HG03108 (cell line): ENCODE results near the gene SMIM44.

ENCODE experiments used
- ATAC-seq: cut with Tn5 transposase; IDR thresholded peaks from one replicate; pipeline ENCODE4 v1.9.1; 2021; ENCODE audit warnings: moderate library complexity; ENCODE audit not compliant: unreplicated experiment

SMIM44 gene

GRCh38 chr19:3478409-3479176, 4.6 kb downstream of the SMIM44 start:
- no peak for ATAC-seq

DNA sequence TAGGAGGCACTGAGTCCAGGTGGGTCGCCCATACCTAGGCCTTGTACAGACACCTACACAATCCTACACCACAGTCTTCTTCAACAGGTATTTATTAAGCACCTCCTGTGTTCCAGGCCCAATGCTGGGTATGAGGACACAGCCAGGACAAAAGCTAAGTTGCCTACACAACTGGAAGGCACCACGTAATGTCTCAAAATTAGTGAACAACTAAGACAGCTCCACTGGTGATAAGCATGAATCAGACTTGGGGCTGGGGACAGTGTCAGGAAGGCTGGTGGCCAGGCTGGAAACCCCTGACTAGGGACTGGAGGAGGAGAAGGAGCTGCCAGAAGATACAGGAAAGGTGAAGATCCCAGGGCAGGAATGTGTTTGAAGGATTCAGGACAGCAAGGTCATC, 5.3 kb downstream of the SMIM44 start:
- ATAC-seq, result no peak

DNA sequence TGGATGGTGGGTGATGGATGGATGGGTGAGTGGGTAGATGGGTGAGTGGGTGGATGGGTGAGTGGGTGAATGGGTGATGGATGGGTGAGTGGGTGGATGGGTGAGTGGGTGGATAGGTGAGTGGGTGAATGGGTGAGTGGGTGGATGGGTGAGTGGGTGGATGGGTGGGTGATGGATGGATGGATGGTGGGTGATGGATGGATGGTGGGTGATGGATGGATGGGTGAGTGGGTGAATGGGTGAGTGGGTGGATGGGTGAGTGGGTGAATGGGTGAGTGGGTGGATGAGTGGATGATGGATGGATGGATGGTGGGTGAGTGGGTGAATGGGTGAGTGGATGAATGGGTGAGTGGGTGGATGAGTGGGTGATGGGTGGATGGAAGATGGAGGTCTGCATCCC, 5.7 kb downstream of the SMIM44 start:
- ATAC-seq, result no peak

GRCh38 chr19:3476830-3477229, 6.4 kb downstream of the SMIM44 start:
- ATAC-seq, result no peak

- ATAC-seq, result no peak
Measured at GRCh38 chr19:3475449-3475848, 7.8 kb downstream of the SMIM44 start.

DNA sequence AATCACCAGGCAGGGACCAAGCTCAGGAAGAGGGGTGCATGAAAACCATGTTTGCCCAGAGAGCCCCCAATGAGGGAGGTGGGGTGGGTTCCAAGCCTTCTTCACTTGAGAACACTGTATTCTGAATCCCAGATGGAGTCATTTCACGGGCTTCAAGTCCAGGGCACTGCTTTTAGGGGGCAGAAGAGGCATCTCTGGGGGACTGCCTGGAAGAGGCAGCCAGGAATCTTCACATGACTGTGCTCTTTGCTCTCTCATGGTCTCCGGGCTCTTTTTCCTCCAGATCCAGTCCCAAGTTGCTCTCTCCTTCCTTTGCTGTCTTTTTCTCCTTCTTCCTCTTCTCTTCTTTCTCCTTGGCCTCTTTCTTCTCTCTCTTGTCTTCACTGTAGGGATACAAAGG, 8.6 kb downstream of the SMIM44 start:
- no peak for ATAC-seq

DNA sequence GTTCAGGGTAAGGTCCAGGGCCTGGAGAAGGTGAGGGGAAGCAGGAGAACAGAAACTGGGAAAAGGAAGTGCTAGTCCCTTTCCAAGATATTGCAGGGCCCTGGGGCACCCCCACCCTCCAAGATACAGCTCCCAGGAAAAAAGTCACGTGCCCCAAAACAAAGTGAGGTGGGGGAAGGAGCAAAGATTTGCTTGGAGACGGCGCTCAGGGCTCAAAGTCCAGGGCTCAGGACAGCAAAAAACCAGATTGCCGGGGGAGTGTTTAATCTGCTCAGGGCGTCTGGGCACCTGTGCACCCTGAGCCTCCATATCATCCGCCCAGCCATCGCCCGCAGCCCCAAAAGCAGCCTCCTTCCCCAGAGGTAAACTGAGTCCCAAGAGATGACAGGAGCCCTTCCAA, 9.2 kb downstream of the SMIM44 start:
- no peak for ATAC-seq

DNA sequence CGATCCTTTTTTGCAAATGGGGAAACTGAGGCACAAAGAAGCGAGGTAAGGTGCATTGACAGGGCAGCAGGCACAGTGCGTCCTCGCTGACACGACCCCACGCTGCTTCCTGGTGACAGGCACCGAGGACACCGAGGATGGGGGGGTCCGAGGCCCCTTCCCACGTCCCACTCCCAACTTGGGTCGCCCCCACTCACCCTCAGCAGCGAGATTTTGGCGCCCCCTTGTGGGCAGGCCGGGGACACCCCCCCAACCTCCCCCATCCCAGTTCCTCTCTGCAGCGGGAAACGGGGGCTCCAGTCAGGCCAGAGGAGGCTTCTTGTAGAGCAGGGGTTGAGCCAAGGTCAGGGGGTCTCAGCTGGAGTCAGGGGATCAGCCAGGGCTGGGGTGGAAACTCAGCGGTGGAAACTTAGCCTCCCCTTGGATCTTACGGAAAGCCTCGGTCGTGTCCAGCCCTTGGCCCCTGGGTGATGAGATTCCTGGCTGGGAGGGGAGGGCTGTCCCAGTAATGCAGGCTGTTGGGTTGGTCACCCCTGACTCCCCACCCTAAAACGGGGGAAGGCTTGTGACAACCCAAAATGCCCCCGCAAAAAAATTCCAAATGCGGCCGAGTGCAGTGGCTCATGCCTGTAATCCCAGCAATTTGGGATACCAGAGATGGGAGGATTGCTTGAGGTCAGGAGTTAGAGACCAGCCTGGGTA, 11.1 kb downstream of the SMIM44 start:
- no peak for ATAC-seq

DNA sequence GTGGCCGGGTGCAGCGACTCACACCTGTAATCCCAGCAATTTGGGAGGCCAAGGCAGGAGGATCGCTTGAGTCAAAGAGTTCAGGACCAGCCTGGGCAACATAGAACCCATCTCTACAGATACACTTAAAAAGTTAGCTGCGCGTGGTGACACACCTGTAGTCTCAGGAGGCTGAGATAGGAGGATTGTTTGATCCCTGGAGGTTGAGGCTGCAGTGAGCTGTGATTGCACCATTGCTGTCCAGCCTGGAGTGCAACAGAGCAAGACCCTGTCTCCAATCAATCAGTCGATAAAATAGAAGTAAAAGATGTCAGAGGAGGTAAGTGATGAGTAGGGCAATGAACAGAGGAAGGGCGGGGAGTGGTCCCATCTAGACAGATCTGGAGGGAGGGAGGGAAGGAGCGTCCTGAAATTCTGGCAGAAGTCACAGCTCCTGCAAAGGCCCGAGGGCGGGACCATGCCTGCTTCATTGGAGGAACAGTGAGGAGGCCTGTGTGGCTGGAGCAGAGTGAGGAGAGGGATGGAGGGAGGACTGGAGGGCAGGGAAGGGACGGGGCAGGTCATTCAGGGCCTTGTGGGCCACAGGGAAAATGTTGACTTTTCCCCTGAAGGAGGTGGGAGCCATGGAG, 12.6 kb downstream of the SMIM44 start:
- no peak for ATAC-seq

- no peak for ATAC-seq
Measured at GRCh38 chr19:3469638-3470499, 13.4 kb downstream of the SMIM44 start.

DNA sequence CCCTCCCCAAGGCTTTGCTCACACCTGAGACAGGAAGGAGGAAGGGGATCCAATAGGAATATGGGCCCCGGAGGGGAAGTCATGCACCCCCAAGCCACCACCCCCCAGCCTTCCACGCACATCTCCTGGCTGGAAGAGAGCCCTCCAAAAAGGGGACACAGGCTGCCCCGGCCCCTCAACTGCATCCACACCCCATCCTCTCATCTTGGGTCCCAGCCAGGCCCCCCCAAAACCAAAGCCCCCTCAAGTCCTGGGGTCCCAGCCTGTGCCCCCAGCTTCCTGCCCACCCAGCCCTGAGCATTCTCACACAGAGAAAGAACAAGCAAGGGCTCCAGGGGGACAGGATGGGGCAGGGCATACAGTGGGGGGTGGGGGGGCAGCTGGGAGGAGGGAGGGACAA, 15.0 kb downstream of the SMIM44 start:
- ATAC-seq, result no peak

- no peak for ATAC-seq
Measured at GRCh38 chr19:3467437-3468198, 15.6 kb downstream of the SMIM44 start.

DNA sequence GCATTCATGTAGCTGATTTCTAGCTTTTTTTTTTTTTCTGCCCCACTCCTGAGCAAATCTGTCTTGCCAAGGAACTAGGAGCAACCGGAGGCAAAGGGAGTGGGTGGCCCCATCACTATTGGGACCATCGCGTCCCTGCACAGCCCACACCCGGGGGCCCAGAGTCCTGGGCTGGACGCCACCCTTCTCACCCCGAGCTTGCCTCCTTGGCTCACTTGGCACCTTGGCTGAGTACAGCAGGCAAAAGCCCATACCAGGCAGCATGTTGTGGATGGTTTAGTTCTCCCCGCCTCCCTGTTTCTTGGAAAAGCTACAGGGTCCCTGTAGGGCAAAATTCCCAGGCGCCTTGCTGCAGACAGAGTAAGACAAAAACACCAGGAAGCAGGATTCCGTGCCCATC, 16.6 kb downstream of the SMIM44 start:
- no peak for ATAC-seq

DNA sequence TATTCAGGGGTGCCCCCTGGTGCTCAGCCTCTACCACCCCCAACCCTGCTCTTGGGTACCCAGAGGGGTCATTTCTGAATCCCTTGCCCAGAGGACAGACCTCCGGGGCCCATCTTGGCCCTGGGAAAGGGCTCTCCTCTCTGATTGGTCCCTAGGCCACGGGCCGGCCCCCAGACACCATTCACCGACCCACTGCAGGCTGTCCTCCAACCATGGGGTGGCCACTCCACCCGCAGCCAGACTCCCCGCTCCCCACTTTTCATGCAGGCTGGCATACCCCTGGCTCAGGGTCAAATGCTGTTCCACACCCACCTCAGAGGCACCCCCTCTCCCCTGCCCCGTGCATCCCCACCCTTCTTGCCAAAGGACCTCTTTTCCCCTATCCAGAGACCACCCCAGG, 17.7 kb downstream of the SMIM44 start:
- no peak for ATAC-seq

- no peak for ATAC-seq
Measured at GRCh38 chr19:3464587-3465235, 18.5 kb downstream of the SMIM44 start.

GRCh38 chr19:3463714-3464586, 19.3 kb downstream of the SMIM44 start:
- no peak for ATAC-seq

GRCh38 chr19:3462991-3463713, 20.1 kb downstream of the SMIM44 start:
- ATAC-seq, result no peak

DNA sequence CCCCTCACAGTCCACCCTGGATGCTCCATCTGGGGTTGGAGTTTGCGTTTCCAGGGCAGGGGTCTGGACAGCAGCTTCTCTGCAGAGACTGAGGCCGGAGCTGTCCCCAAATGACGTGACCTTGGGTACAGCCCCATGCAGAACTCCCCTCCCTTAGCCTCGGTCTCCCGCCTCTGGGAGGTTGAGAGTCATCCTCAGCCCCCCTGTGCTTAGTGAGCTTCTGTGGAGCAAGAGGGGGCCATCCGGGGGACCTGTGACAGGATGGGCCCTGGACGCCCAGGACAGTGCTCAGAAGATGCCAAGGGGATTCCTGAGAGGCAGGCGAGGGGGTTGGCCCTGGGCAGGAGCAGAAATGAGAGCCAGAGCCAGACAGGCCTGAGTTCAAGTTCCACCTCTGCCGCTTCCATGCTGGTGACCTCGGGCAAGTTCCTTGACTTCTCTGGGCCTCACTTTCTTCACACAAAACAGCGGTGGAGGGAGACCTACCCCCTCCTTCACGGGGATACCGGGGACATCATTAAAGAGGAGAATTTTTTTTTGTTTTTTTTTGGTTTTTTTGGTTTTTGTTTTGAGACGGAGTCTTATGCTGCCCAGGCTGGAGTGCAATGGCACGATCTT, 23.2 kb downstream of the SMIM44 start:
- no peak for ATAC-seq
